HG03457 (cell line): ENCODE results near the gene GPN1.
"Not testable (repeated sequence)": the region's sequence is repeated elsewhere in the genome, so short reads cannot be mapped to it uniquely, and the experiment has no call there.

ENCODE experiments used
- ATAC-seq: cut with Tn5 transposase; IDR thresholded peaks from one replicate; pipeline ENCODE4 v1.9.1; 2021; ENCODE audit warnings: moderate number of reproducible peaks; ENCODE audit not compliant: unreplicated experiment

GPN1 gene

GRCh38 chr2:27626921-27627320, 1.9 kb upstream of the GPN1 start:
- ATAC-seq, result not testable (repeated sequence)

DNA sequence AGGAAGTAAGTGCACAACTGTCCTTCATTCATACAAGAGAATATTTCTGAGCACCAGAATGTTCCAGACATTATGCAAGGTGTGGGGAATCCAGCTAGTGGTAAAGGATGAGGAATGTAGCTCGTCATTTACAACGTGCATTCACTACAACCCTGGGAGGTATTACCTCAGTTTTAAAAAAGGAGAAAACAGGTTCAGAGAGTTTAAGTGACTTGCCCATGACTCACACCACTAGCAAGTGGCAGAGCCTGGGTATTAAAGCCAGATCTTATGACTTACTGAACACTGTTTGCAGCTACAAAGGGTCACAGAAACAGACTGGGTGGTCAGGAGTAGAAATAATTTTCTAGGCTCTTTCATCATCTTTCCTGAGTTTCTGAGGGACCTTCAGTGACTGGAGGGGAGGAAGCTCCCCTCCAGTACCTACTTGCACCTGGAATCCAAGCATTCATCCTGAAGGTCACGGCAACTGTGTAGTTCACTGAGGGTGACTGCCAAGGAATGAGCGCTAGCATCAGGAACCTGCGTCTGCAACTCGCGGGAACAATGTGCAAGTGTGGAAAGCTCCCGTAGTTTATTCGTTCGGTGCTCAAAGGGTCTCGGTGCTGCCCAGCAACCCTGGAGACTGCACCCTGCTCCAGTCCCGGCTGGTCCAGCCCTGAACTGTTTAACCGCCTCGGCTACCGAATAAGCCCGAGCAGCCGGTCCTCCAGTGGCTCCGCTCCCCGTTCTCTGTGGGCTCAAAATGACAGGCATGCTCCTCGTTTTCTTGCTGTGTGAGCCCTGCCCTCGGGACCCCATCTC, 685 bp upstream of the GPN1 start:
- ATAC-seq, result peak; percentile 5

DNA sequence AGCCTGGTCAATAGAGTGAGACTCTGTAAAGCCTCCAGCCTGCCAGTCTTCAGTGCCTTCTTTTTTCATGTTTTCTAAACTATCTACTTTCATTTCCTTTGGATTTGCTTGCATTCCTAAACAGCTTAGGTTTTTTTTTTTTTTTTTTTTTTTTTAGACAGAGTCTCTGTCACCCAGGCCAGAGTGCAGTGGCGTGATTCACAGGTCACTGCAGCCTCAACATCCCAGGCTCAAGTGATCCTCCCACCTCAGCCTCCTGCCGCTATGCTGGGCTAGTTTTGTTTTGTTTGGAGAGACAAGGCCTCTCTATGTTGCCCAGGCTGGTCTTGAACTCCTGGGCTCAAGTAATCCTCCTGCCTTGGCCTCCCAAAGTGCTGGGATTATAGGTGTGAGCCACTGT, 1.4 kb downstream of the GPN1 start:
- ATAC-seq, result not testable (repeated sequence)

DNA sequence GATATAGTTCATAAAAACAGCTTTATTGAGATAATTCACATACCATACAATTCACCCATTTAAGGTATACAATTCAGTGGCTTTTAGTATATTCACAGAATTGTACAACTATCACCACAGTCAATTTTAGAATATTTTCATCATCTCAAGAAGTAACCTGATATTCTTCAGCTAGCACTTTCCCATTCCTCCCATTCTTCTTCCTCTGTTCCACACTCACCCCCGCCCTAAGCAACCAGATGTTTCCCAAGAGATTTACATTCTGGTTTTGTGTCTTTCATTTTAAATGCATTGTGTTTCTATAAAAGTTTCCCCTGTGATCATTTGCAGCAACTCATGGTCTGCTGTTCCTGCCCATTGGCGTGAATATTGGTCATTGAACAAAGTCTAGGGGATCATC, 5.4 kb downstream of the GPN1 start:
- no peak for ATAC-seq

GRCh38 chr2:27636766-27637165, 7.9 kb downstream of the GPN1 start:
- ATAC-seq, result no peak

GRCh38 chr2:27638037-27638637, 9.3 kb downstream of the GPN1 start:
- ATAC-seq, result no peak

- ATAC-seq, result no peak
These were observed 9.9 kb downstream of the GPN1 start for GRCh38 chr2:27638709-27639108.

GRCh38 chr2:27640722-27641245, 11.9 kb downstream of the GPN1 start:
- ATAC-seq, result no peak

DNA sequence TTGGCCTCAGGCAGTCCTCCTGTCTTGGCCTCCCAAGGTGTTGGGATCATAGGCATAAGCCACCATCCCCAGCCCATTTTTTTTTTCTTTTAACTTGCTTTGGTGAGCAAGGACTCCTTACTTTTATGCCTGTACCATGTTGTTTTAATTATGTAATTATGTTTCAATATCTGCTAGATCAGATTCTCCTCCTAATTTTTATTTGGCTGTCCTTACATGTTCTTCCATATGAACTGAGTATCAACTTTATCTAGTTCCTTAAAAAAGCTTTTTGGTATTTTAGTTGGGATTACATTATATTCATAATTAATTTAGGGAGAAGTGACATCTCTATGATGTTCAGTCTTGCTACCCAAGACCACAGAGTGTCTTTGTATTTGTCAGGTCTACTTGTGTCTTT, 16.3 kb downstream of the GPN1 start:
- ATAC-seq, result no peak

DNA sequence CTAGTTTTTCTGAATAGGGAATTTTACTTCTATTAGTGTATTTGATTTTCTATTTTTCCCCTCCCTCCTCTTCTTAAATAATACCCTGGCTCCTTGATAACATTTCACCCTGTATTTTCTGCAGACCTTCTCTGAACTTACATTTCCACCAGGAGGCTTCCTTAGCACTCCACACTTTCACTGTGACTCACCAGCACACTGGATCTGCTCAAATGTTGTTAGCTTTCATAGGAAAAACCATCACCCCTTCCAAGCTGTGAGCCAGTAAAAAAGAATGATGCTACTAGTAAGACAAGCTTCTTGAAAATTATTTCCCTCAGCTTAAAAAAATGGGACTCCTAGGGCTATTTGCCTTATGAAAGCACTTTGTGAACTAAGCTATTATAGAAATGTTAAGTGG, 18.4 kb downstream of the GPN1 start:
- no peak for ATAC-seq

DNA sequence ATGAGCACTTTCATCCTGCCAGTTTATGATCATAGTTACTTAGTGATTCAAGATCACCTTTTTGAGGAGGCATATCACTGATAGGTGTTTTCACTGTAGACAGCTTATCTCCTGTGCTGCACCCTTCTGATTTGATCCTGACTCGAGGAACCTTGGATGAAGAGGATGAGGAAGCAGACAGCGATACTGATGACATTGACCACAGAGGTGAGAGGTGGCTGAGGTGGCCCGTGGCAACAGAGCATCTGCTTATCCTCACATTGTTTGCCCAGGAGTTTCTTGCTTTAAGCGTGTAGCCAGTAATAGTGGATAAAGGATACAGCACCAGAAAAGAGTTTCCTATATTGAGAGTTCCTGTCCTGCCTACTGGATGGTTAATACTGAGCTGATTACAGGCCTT, 18.9 kb downstream of the GPN1 start:
- ATAC-seq, result no peak

- ATAC-seq, result no peak
These were observed 22.2 kb downstream of the GPN1 start for GRCh38 chr2:27651056-27651455.

GRCh38 chr2:27652341-27652740, 23.5 kb downstream of the GPN1 start:
- ATAC-seq, result no peak

GRCh38 chr2:27652790-27653189, 23.9 kb downstream of the GPN1 start:
- ATAC-seq, result no peak

DNA sequence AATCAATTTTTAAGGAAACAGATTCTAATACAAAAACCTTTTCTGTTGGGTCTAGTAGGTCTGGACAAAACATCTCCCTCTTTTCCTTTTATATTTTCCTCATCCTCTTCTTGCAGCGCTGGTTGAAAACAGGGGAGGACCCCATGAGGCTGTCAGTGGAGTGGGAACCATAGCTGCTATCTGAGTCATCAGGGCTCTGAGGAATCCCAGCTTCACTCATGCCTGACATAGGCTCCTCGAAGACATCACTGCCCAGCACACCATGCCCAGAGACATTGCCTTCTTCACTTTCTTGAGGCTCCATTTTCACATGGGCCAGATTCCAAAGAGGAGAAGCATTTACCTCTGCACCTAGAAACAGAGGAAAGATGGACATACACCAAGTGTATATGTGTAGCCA, 24.5 kb downstream of the GPN1 start:
- no peak for ATAC-seq

DNA sequence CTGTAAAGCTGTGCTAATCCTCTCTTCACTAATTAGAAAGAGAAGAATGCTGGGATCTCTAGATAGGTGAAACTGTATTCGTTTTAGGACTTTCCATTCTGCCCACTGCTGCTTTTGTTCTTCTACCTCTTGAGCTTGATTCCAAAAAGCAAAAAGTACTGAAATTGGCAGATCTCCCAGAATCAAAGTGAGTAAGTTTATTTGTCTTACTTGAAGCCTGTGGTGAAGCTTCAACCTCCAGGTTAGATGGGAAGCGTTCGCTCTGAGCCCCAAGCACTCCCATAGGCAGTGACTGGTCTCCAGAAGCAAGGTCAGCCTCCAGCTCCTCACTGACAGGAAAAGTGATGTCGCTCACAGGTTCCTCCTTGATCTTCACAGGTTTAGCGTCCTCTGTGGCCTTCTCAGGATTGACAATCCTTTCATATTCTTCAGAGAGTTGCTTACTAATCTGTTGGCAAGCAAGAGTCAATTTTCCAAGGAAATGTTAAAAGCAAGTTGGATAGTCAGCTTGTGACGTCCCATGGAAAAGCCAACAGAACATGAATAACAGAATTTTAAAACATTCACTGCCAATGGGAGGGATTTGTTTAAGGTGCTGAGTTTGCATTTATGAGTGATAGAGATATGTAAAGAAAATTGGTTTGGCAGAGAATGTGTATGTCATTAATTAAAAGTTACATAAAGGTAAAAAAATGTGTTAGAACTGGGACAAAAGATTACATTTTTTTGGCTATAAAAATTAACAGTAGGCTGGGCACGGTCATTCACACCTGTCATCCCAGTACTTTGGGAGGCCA, 26.5 kb downstream of the GPN1 start:
- no peak for ATAC-seq

DNA sequence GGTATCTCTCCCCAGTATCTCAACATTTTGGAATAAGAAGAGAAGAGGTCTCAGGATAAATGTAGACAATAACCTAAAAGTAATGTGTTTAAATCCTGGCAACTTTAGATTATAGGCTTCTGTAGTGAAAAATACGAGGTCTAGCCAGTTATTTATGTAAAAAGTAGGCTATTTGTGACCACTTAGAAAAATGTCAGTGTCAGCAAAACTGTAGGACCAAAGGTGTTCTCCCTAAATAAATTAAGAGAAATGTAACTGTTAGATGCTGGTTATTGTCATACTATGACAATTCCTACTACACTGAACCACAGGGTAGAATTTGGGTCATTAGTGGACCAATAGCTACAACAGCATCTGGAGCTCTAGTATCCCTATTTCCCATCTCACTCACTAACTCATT, 32.5 kb downstream of the GPN1 start:
- no peak for ATAC-seq

- ATAC-seq, result peak; percentile 45
These were observed 34.7 kb downstream of the GPN1 start, which contains the start of the genes SLC4A1AP and SUPT7L for GRCh38 chr2:27663285-27664153. Gene SLC4A1AP (plus strand): TSS chr2:27663889. CDS start chr2:27663915, 26 bp downstream. Gene SUPT7L (minus strand): TSS chr2:27663614. CDS start chr2:27662192, 1,422 bp downstream.

GRCh38 chr2:27664154-27664574, 35.3 kb downstream of the GPN1 start:
- peak; percentile 10 for ATAC-seq

DNA sequence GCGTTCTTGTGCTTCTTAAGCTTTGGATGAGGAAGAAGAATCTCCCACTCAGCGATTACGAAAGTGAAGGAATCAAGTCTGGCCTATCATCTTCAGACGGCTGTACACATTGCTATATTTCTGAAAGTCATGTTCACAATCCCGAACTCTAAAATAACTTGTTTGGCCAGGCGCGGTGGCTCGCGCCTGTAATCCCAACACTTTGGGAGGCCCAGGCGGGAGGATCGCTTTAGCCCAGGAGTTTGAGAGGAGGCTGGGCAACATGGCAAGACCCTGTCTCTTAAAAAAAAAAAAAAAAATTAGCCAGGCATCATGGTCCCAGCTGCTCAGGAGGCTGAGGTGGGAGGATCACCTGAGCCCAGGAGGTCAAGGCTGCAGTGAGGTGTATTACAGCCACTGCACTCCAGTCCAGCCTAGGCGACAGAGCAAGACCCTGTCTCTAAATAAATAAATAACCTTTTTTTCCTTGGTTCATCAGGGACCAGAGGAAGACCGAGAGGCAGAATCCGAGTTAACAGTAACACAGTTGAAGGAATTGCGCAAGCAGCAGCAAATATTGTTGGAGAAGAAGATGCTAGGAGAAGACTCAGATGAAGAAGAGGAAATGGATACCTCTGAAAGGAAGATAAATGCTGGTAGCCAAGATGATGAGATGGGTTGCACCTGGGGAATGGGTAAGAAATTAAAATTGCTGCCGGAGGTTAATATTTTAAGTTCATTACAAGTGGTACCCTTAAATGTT, 35.9 kb downstream of the GPN1 start:
- no peak for ATAC-seq
